CD4-positive, alpha-beta memory T cell (primary cell): Measurements from ENCODE around the gene ACTBL2. TPM values are rescaled to one million over a fixed set of nuclear protein-coding genes. Genes with fewer than 3 reads are reported as not detected.

Experiments used
- CTCF ChIA-PET: fragments of 350-600 bp; sonication (Branson Sonifier 250); formaldehyde crosslinking; loops from one replicate; lab custom pipeline; 2021; ENCODE audit warnings: inconsistent platforms; ENCODE audit not compliant: partially characterized antibody; lab: Charles Lee
- POLR2A ChIA-PET: fragments of 350-600 bp; sonication (Branson Sonifier 250); formaldehyde crosslinking; loops from one replicate; lab custom pipeline; 2021; ENCODE audit not compliant: partially characterized antibody; lab: Charles Lee
- DNase-seq, 5 donors: peaks; one replicate each; pipeline versions ENCODE4 v3.0.0 to v3.0.0-alpha.2; 2020 to 2022; ENCODE audit warnings: mixed read lengths in 1 of 5
- H3K27ac ChIP-seq: one replicate; pipeline ENCODE4 v1.7.0; 2013; ENCODE audit warnings: low read depth, low read length
- H3K27me3 ChIP-seq: 2 replicates; pipeline ENCODE4 v1.7.0; 2013; ENCODE audit warnings: mild to moderate bottlenecking, low read length, moderate library complexity; ENCODE audit not compliant: insufficient read depth
- H3K36me3 ChIP-seq: 2 replicates; pipeline ENCODE4 v1.7.0; 2013; ENCODE audit warnings: mild to moderate bottlenecking, low read length, moderate library complexity; ENCODE audit not compliant: insufficient read depth
- H3K4me1 ChIP-seq: 2 replicates; pipeline ENCODE4 v1.7.0; 2013; ENCODE audit warnings: mild to moderate bottlenecking, low read length, moderate library complexity; ENCODE audit not compliant: insufficient read depth
- H3K4me3 ChIP-seq, 2 donors: one replicate each; pipeline ENCODE4 v1.7.0; 2013; ENCODE audit warnings: low read length in 2 of 2, mild to moderate bottlenecking in 1 of 2
- H3K9me3 ChIP-seq, 2 donors: one replicate each; pipeline ENCODE4 v1.7.0; 2013; ENCODE audit warnings: low read length in 2 of 2, control low read depth in 1 of 2; ENCODE audit not compliant: control insufficient read depth in 1 of 2
- H3K27ac Mint-ChIP-seq, 7 donors: one replicate each; pipeline ENCODE4 v1.8.0; 2020 to 2021; ENCODE audit warnings: mixed read lengths in 7 of 7, mild to moderate bottlenecking in 6 of 7, inconsistent platforms in 3 of 7, moderate library complexity in 3 of 7
- H3K27me3 Mint-ChIP-seq, 2 donors: one replicate each; pipeline ENCODE4 v1.8.0; 2020 to 2021; ENCODE audit warnings: mixed read lengths in 2 of 2
- H3K36me3 Mint-ChIP-seq, 2 donors: one replicate each; pipeline ENCODE4 v1.8.0; 2020 to 2021; ENCODE audit warnings: mixed read lengths in 2 of 2, inconsistent platforms in 1 of 2, mild to moderate bottlenecking in 1 of 2
- H3K4me1 Mint-ChIP-seq, 4 donors: one replicate each; pipeline ENCODE4 v1.8.0; 2020 to 2021; ENCODE audit warnings: mixed read lengths in 4 of 4, mild to moderate bottlenecking in 1 of 4
- H3K4me3 Mint-ChIP-seq, 8 donors: one replicate each; pipeline ENCODE4 v1.8.0; 2020 to 2021; ENCODE audit warnings: mixed read lengths in 8 of 8, mild to moderate bottlenecking in 7 of 8, moderate library complexity in 6 of 8, inconsistent platforms in 3 of 8
- H3K9me3 Mint-ChIP-seq, 8 donors: one replicate each; pipeline ENCODE4 v1.8.0; 2020 to 2021; ENCODE audit warnings: mixed read lengths in 8 of 8, mild to moderate bottlenecking in 5 of 8, inconsistent platforms in 3 of 8, moderate library complexity in 1 of 8
- intact Hi-C: fragments of 100-400 bp; cut with micrococcal nuclease; formaldehyde crosslinking; loops from one replicate; pipeline ENCODE4 v1.15.1; 2023
- polyA plus RNA-seq, 2 donors: library from polyadenylated mRNA; unstranded; fragments of 300-500 nt; fragmentation: Illumina TruSeq; gene quantifications; one replicate each; pipeline ENCODE4 v1.2.3, GENCODE V29; 2021
- total RNA-seq, 2 experiments: library from RNA; stranded (reverse); gene quantifications; one replicate each; pipeline ENCODE4 v1.2.3, GENCODE V29; 2021

ACTBL2 gene
- total and polyA plus RNA-seq, 4 experiments from 2014 or later = not detected

- intact Hi-C loops = no loop called here
- Mint-ChIP-seq H3K27ac (no peak overlapping the region), H3K9me3 (no peaks in the 10 kb centered on the region), H3K27me3 (peaks cover 4 to 9% of the 10 kb centered on the region in 2 donors), H3K36me3 (no peaks in the 10 kb centered on the region), H3K4me3 (no peak overlapping the region), H3K4me1 (peaks cover 6 to 10% (median 8%) of the 10 kb centered on the region in 4 donors)
- no peaks in the 10 kb centered on the region for H3K36me3 ChIP-seq
- H3K9me3 ChIP-seq = no peaks in the 10 kb centered on the region
- H3K4me3 ChIP-seq = no peak overlapping the region
- H3K27me3 ChIP-seq = no peaks in the 10 kb centered on the region
- ChIA-PET POLR2A (no interaction called here), CTCF (interaction anchor here (1.8 kb wide), 1 partner anchor 13 kb away, joined by 3 read pairs; no protein-coding TSS in a partner anchor)
- DNase-seq = no peak
- no peak overlapping the region for H3K27ac ChIP-seq
- H3K4me1 ChIP-seq = peaks cover 10% of the 10 kb centered on the region
Observed at GRCh38 chr5:57448751-57449150, 33.9 kb downstream of the ACTBL2 start.

GRCh38 chr5:57448287-57448686, 34.3 kb downstream of the ACTBL2 start:
- peak overlapping the region in 1 of 8 donors; percentile 21 for H3K4me3 Mint-ChIP-seq
- DNase-seq = no peak
- Histone ChIP-seq H3K36me3 (no peaks in the 10 kb centered on the region), H3K4me3 (no peak overlapping the region), H3K27me3 (no peaks in the 10 kb centered on the region), H3K9me3 (no peaks in the 10 kb centered on the region), H3K4me1 (peaks cover 10% of the 10 kb centered on the region), H3K27ac (no peak overlapping the region)
- no peaks in the 10 kb centered on the region for H3K9me3 Mint-ChIP-seq
- intact Hi-C loops = no loop called here
- H3K27ac Mint-ChIP-seq = no peak overlapping the region
- ChIA-PET CTCF (no interaction called here), POLR2A (no interaction called here)
- H3K4me1 Mint-ChIP-seq = peaks cover 6 to 10% (median 8%) of the 10 kb centered on the region in 4 donors
- H3K36me3 Mint-ChIP-seq = no peaks in the 10 kb centered on the region
- peaks cover 4 to 11% of the 10 kb centered on the region in 2 donors for H3K27me3 Mint-ChIP-seq

GRCh38 chr5:57447658-57448057, 35.0 kb downstream of the ACTBL2 start:
- H3K9me3 Mint-ChIP-seq = no peaks in the 10 kb centered on the region
- H3K27ac Mint-ChIP-seq = no peak overlapping the region
- no peak overlapping the region for H3K27ac ChIP-seq
- intact Hi-C loops = no loop called here
- no peak for DNase-seq
- H3K9me3 ChIP-seq = no peaks in the 10 kb centered on the region
- H3K4me3 Mint-ChIP-seq = no peak overlapping the region
- no peak overlapping the region for H3K4me3 ChIP-seq
- POLR2A ChIA-PET = no interaction called here
- peaks cover 6 to 10% (median 8%) of the 10 kb centered on the region in 4 donors for H3K4me1 Mint-ChIP-seq
- H3K36me3 Mint-ChIP-seq = no peaks in the 10 kb centered on the region
- H3K27me3 ChIP-seq = no peaks in the 10 kb centered on the region
- H3K36me3 ChIP-seq = no peaks in the 10 kb centered on the region
- H3K4me1 ChIP-seq = peaks cover 10% of the 10 kb centered on the region
- CTCF ChIA-PET = no interaction called here
- peaks cover 4 to 11% of the 10 kb centered on the region in 2 donors for H3K27me3 Mint-ChIP-seq

GRCh38 chr5:57446966-57447365, 35.6 kb downstream of the ACTBL2 start:
- H3K4me3 Mint-ChIP-seq = no peak overlapping the region
- intact Hi-C loops = no loop called here
- H3K27me3 Mint-ChIP-seq = peaks cover 4 to 11% of the 10 kb centered on the region in 2 donors
- peaks cover 9% of the 10 kb centered on the region for H3K4me1 ChIP-seq
- H3K27ac Mint-ChIP-seq = no peak overlapping the region
- no peak for DNase-seq
- H3K36me3 ChIP-seq = no peaks in the 10 kb centered on the region
- POLR2A ChIA-PET = no interaction called here
- H3K27me3 ChIP-seq = no peaks in the 10 kb centered on the region
- no peaks in the 10 kb centered on the region for H3K9me3 Mint-ChIP-seq
- peaks cover 6 to 15% (median 8%) of the 10 kb centered on the region in 4 donors for H3K4me1 Mint-ChIP-seq
- no peaks in the 10 kb centered on the region for H3K9me3 ChIP-seq
- no peak overlapping the region for H3K27ac ChIP-seq
- CTCF ChIA-PET = no interaction called here
- H3K36me3 Mint-ChIP-seq = no peaks in the 10 kb centered on the region
- no peak overlapping the region for H3K4me3 ChIP-seq

GRCh38 chr5:57445705-57446037, 36.9 kb downstream of the ACTBL2 start:
- peak overlapping the region in 1 of 8 donors; percentile 18 for H3K4me3 Mint-ChIP-seq
- H3K9me3 Mint-ChIP-seq = no peaks in the 10 kb centered on the region
- CTCF ChIA-PET = interaction anchor here (1.6 kb wide), 2 partner anchors 12 to 53 kb away, joined by 5 to 6 read pairs; no protein-coding TSS in a partner anchor
- no peaks in the 10 kb centered on the region for H3K36me3 Mint-ChIP-seq
- Histone ChIP-seq H3K4me3 (no peak overlapping the region), H3K27me3 (no peaks in the 10 kb centered on the region), H3K9me3 (no peaks in the 10 kb centered on the region), H3K4me1 (no peaks in the 10 kb centered on the region), H3K27ac (no peak overlapping the region), H3K36me3 (no peaks in the 10 kb centered on the region)
- peaks cover 4 to 13% of the 10 kb centered on the region in 2 donors for H3K27me3 Mint-ChIP-seq
- no peak for DNase-seq
- peaks cover 0 to 6% (median under 1%) of the 10 kb centered on the region in 4 donors for H3K4me1 Mint-ChIP-seq
- POLR2A ChIA-PET = no interaction called here
- no peak overlapping the region for H3K27ac Mint-ChIP-seq
- intact Hi-C loops = no loop called here

- CTCF ChIA-PET = interaction anchor here (1.6 kb wide), 2 partner anchors 11 to 54 kb away, joined by 5 to 6 read pairs; no protein-coding TSS in a partner anchor
- Mint-ChIP-seq H3K27ac (no peak overlapping the region), H3K4me3 (no peak overlapping the region), H3K9me3 (no peaks in the 10 kb centered on the region), H3K4me1 (peaks cover 0 to 6% (median under 1%) of the 10 kb centered on the region in 4 donors), H3K27me3 (peaks cover 4 to 13% of the 10 kb centered on the region in 2 donors), H3K36me3 (no peaks in the 10 kb centered on the region)
- H3K9me3 ChIP-seq = no peaks in the 10 kb centered on the region
- H3K4me1 ChIP-seq = no peaks in the 10 kb centered on the region
- no peak overlapping the region for H3K27ac ChIP-seq
- H3K36me3 ChIP-seq = no peaks in the 10 kb centered on the region
- H3K4me3 ChIP-seq = no peak overlapping the region
- H3K27me3 ChIP-seq = no peaks in the 10 kb centered on the region
- DNase-seq = no peak
- POLR2A ChIA-PET = no interaction called here
- intact Hi-C loops = no loop called here
Observed at GRCh38 chr5:57445006-57445704, 37.5 kb downstream of the ACTBL2 start.

- Histone ChIP-seq H3K36me3 (no peaks in the 10 kb centered on the region), H3K4me1 (no peaks in the 10 kb centered on the region), H3K27ac (no peak overlapping the region), H3K9me3 (no peaks in the 10 kb centered on the region), H3K27me3 (no peaks in the 10 kb centered on the region), H3K4me3 (no peak overlapping the region)
- CTCF ChIA-PET = no interaction called here
- no peak for DNase-seq
- POLR2A ChIA-PET = no interaction called here
- intact Hi-C loops = no loop called here
- H3K4me1 Mint-ChIP-seq = peaks cover 0 to 6% (median under 1%) of the 10 kb centered on the region in 4 donors
- H3K27me3 Mint-ChIP-seq = peaks cover 4 to 13% of the 10 kb centered on the region in 2 donors
- no peaks in the 10 kb centered on the region for H3K36me3 Mint-ChIP-seq
- H3K9me3 Mint-ChIP-seq = no peaks in the 10 kb centered on the region
- H3K27ac Mint-ChIP-seq = no peak overlapping the region
- H3K4me3 Mint-ChIP-seq = no peak overlapping the region
Observed at GRCh38 chr5:57442080-57442839, 40.4 kb downstream of the ACTBL2 start.
